Trophoblast cell (in vitro differentiated cells and primary cell): ENCODE data around the gene MDM1.

ENCODE experiments used
- DNase-seq, 2 donors: peaks; one replicate each; pipeline ENCODE4 v3.0.0-alpha.2; 2016
- H2AFZ ChIP-seq: 2 replicates; pipeline ENCODE4 v1.6.1; 2013; ENCODE audit warnings: low read length, moderate library complexity, mild to moderate bottlenecking; ENCODE audit not compliant: insufficient read depth, poor library complexity
- H2AK5ac ChIP-seq: 2 replicates; pipeline ENCODE4 v1.6.1; 2013; ENCODE audit warnings: mild to moderate bottlenecking, low read length
- H2BK120ac ChIP-seq: 2 replicates; pipeline ENCODE4 v1.6.1; 2013; ENCODE audit warnings: low read length, mild to moderate bottlenecking, moderate library complexity; ENCODE audit not compliant: insufficient read depth, poor library complexity
- H2BK12ac ChIP-seq: 2 replicates; pipeline ENCODE4 v1.6.1; 2013; ENCODE audit warnings: mild to moderate bottlenecking, low read length, moderate library complexity
- H2BK5ac ChIP-seq: 2 replicates; pipeline ENCODE4 v1.6.1; 2013; ENCODE audit warnings: low read length, low read depth, moderate library complexity, mild to moderate bottlenecking; ENCODE audit not compliant: poor library complexity
- H3K14ac ChIP-seq: 2 replicates; pipeline ENCODE4 v1.6.1; 2013; ENCODE audit warnings: mild to moderate bottlenecking, low read length
- H3K18ac ChIP-seq: 2 replicates; pipeline ENCODE4 v1.6.1; 2013; ENCODE audit warnings: mild to moderate bottlenecking, low read length
- H3K23ac ChIP-seq: 2 replicates; pipeline ENCODE4 v1.6.1; 2013; ENCODE audit warnings: low read length
- H3K27ac ChIP-seq: 2 replicates; pipeline ENCODE4 v1.5.1; 2013; ENCODE audit warnings: low read depth, mild to moderate bottlenecking, inconsistent platforms, low read length, moderate library complexity
- H3K27me3 ChIP-seq: 2 replicates; pipeline ENCODE4 v1.6.1; 2013; ENCODE audit warnings: inconsistent platforms, mild to moderate bottlenecking, low read length, moderate library complexity; ENCODE audit not compliant: insufficient read depth
- H3K36me3 ChIP-seq, 2 experiments: 1 replicate in 1 of 2; 2 replicates in 1 of 2; pipeline ENCODE4 v1.6.1; 2013; ENCODE audit warnings: low read length in 2 of 2, mild to moderate bottlenecking in 2 of 2, moderate library complexity in 1 of 2; ENCODE audit not compliant: insufficient read depth in 2 of 2, control insufficient read depth in 1 of 2
- H3K4ac ChIP-seq: 2 replicates; pipeline ENCODE4 v1.6.1; 2013; ENCODE audit warnings: low read depth, mild to moderate bottlenecking, low read length, moderate library complexity
- H3K4me1 ChIP-seq, 2 experiments: 1 replicate in 1 of 2; 2 replicates in 1 of 2; pipeline ENCODE4 v1.6.1; 2013; ENCODE audit warnings: low read length in 2 of 2, mild to moderate bottlenecking in 2 of 2, moderate library complexity in 1 of 2; ENCODE audit not compliant: insufficient read depth in 2 of 2, control insufficient read depth in 1 of 2
- H3K4me2 ChIP-seq: 2 replicates; pipeline ENCODE4 v1.6.1; 2013; ENCODE audit warnings: inconsistent platforms, mild to moderate bottlenecking, low read length, moderate library complexity
- H3K4me3 ChIP-seq: 2 replicates; pipeline ENCODE4 v1.5.1; 2013; ENCODE audit warnings: mild to moderate bottlenecking, low read depth, low read length, inconsistent platforms
- H3K79me1 ChIP-seq: one replicate; pipeline ENCODE4 v1.6.1; 2013; ENCODE audit warnings: low read length
- H3K79me2 ChIP-seq: 2 replicates; pipeline ENCODE4 v1.6.1; 2013; ENCODE audit warnings: low read length, mild to moderate bottlenecking; ENCODE audit not compliant: control insufficient read depth, insufficient read depth, poor library complexity
- H3K9ac ChIP-seq: 2 replicates; pipeline ENCODE4 v1.6.1; 2013; ENCODE audit warnings: mild to moderate bottlenecking, low read length
- H3K9me3 ChIP-seq: 2 replicates; pipeline ENCODE4 v1.6.1; 2013; ENCODE audit warnings: low read depth, mild to moderate bottlenecking, control low read depth, inconsistent platforms, low read length; ENCODE audit not compliant: insufficient read depth
- H4K12ac ChIP-seq: 2 replicates; pipeline ENCODE4 v1.6.1; 2013; ENCODE audit warnings: low read depth, mild to moderate bottlenecking, low read length, moderate library complexity
- H4K8ac ChIP-seq: 2 replicates; pipeline ENCODE4 v1.6.1; 2013; ENCODE audit warnings: low read depth, mild to moderate bottlenecking, low read length, moderate library complexity
- H4K91ac ChIP-seq: one replicate; pipeline ENCODE4 v1.6.1; 2013; ENCODE audit warnings: low read depth, mild to moderate bottlenecking, low read length, moderate library complexity
- WGBS: extraction: QIAGEN DNeasy Blood & Tissue Kit; methylation state at CpG from one replicate; pipeline ENCODE4 v1.1.7; 2013; ENCODE audit warnings: missing lambda C conversion rate; ENCODE audit not compliant: insufficient read length, insufficient coverage; ENCODE audit errors: extremely low coverage; 5-methylcytosine and 5-hydroxymethylcytosine counted together

Gene MDM1

GRCh38 chr12:68272732-68273131 is 59.4 kb downstream of the MDM1 start:
- Histone ChIP-seq H3K18ac (no peak overlapping the region), H3K9me3 (no peaks in the 10 kb centered on the region), H3K79me1 (no peaks in the 10 kb centered on the region), H4K91ac (no peak overlapping the region), H3K27ac (no peak overlapping the region), H3K36me3 (no peaks in the 10 kb centered on the region), H2BK12ac (no peak overlapping the region), H3K79me2 (no peaks in the 10 kb centered on the region), H4K8ac (no peak overlapping the region), H2BK120ac (no peak overlapping the region), H2AK5ac (no peak overlapping the region), H3K4me1 (no peaks in the 10 kb centered on the region), H3K4me3 (no peak overlapping the region), H2AFZ (no peak overlapping the region), H3K9ac (no peak overlapping the region), H4K12ac (no peak overlapping the region), H2BK5ac (no peak overlapping the region), H3K14ac (no peak overlapping the region), H3K23ac (no peak overlapping the region), H3K4ac (no peak overlapping the region), H3K27me3 (no peaks in the 10 kb centered on the region), H3K4me2 (no peak overlapping the region)
- DNase-seq, result peak; percentile 61 to 84

- Histone ChIP-seq H4K91ac (no peak overlapping the region), H2BK5ac (no peak overlapping the region), H3K27me3 (no peaks in the 10 kb centered on the region), H3K27ac (no peak overlapping the region), H3K4me2 (no peak overlapping the region), H3K9ac (no peak overlapping the region), H2BK12ac (no peak overlapping the region), H3K18ac (no peak overlapping the region), H4K12ac (no peak overlapping the region), H3K4me1 (no peaks in the 10 kb centered on the region), H3K9me3 (no peaks in the 10 kb centered on the region), H3K4me3 (no peak overlapping the region), H3K4ac (no peak overlapping the region), H3K79me1 (no peaks in the 10 kb centered on the region), H4K8ac (no peak overlapping the region), H3K23ac (no peak overlapping the region), H2AK5ac (no peak overlapping the region), H3K36me3 (no peaks in the 10 kb centered on the region), H3K79me2 (no peaks in the 10 kb centered on the region), H2BK120ac (no peak overlapping the region), H3K14ac (no peak overlapping the region), H2AFZ (no peak overlapping the region)
- no CpG with 5 or more reads among the region's 8 CpGs for WGBS
- peak; percentile 82 to 83 for DNase-seq
Measured at GRCh38 chr12:68271346-68271745, 60.8 kb downstream of the MDM1 start.

GRCh38 chr12:68270358-68270757 is 61.8 kb downstream of the MDM1 start:
- Histone ChIP-seq H2BK12ac (no peak overlapping the region), H2AK5ac (no peak overlapping the region), H3K4ac (no peak overlapping the region), H3K9me3 (no peaks in the 10 kb centered on the region), H3K27me3 (no peaks in the 10 kb centered on the region), H2BK120ac (no peak overlapping the region), H2AFZ (no peak overlapping the region), H3K18ac (no peak overlapping the region), H3K9ac (no peak overlapping the region), H3K27ac (no peak overlapping the region), H3K79me2 (no peaks in the 10 kb centered on the region), H3K4me3 (no peak overlapping the region), H3K36me3 (no peaks in the 10 kb centered on the region), H4K8ac (no peak overlapping the region), H3K79me1 (no peaks in the 10 kb centered on the region), H3K23ac (no peak overlapping the region), H3K4me2 (no peak overlapping the region), H4K12ac (no peak overlapping the region), H3K4me1 (no peaks in the 10 kb centered on the region), H4K91ac (no peak overlapping the region), H2BK5ac (no peak overlapping the region), H3K14ac (no peak overlapping the region)
- no CpG with 5 or more reads among the region's 3 CpGs for WGBS
- no peak for DNase-seq

- H4K8ac ChIP-seq, result no peak overlapping the region
- no peak for DNase-seq
- H3K9me3 ChIP-seq, result no peaks in the 10 kb centered on the region
- no peak overlapping the region for H3K4ac ChIP-seq
- H3K27me3 ChIP-seq, result no peaks in the 10 kb centered on the region
- no CpG with 5 or more reads among the region's 2 CpGs for WGBS
- no peaks in the 10 kb centered on the region for H3K79me2 ChIP-seq
- H2BK120ac ChIP-seq, result no peak overlapping the region
- no peak overlapping the region for H3K4me2 ChIP-seq
- H3K36me3 ChIP-seq, result no peaks in the 10 kb centered on the region
- no peak overlapping the region for H3K14ac ChIP-seq
- H3K79me1 ChIP-seq, result no peaks in the 10 kb centered on the region
- H3K23ac ChIP-seq, result no peak overlapping the region
- no peak overlapping the region for H2BK12ac ChIP-seq
- H3K18ac ChIP-seq, result no peak overlapping the region
- H3K4me1 ChIP-seq, result no peaks in the 10 kb centered on the region
- H2AFZ ChIP-seq, result no peak overlapping the region
- no peak overlapping the region for H3K9ac ChIP-seq
- H3K27ac ChIP-seq, result no peak overlapping the region
- H2BK5ac ChIP-seq, result no peak overlapping the region
- H4K12ac ChIP-seq, result no peak overlapping the region
- H4K91ac ChIP-seq, result no peak overlapping the region
- H3K4me3 ChIP-seq, result no peak overlapping the region
- H2AK5ac ChIP-seq, result no peak overlapping the region
Measured at GRCh38 chr12:68269779-68270178, 62.4 kb downstream of the MDM1 start.

GRCh38 chr12:68268967-68269366 is 63.2 kb downstream of the MDM1 start:
- Histone ChIP-seq H3K79me1 (no peaks in the 10 kb centered on the region), H3K23ac (no peak overlapping the region), H4K91ac (no peak overlapping the region), H3K18ac (no peak overlapping the region), H3K4me2 (no peak overlapping the region), H2AFZ (no peak overlapping the region), H3K27ac (no peak overlapping the region), H3K36me3 (no peaks in the 10 kb centered on the region), H3K4ac (no peak overlapping the region), H3K4me3 (no peak overlapping the region), H3K27me3 (no peaks in the 10 kb centered on the region), H3K9ac (no peak overlapping the region), H3K4me1 (no peaks in the 10 kb centered on the region), H3K14ac (no peak overlapping the region), H2BK5ac (no peak overlapping the region), H2AK5ac (no peak overlapping the region), H4K12ac (no peak overlapping the region), H2BK120ac (no peak overlapping the region), H3K9me3 (no peaks in the 10 kb centered on the region), H4K8ac (no peak overlapping the region), H3K79me2 (no peaks in the 10 kb centered on the region), H2BK12ac (no peak overlapping the region)
- DNase-seq, result no peak
